Smooth muscle cell (in vitro differentiated cells): ENCODE measurements around the gene RUNX1. TPM values are rescaled to one million over a fixed set of nuclear protein-coding genes. Genes with fewer than 3 reads are reported as not detected.

ENCODE experiments used
- DNase-seq: peaks from one replicate; lab custom pipeline; 2025; ENCODE audit not compliant: unreplicated experiment; lab: John Stamatoyannopoulos, UW
- H2AFZ ChIP-seq: fragments of 200-600 bp; sonication (generic); 2 replicates; pipeline ENCODE4 v1.6.0; 2016; ENCODE audit warnings: antibody characterized with exemption, low read depth, mild to moderate bottlenecking
- H3F3A ChIP-seq: fragments of 200-600 bp; sonication (generic); 2 replicates; pipeline ENCODE4 v1.6.0; 2017; ENCODE audit warnings: antibody characterized with exemption, low read depth
- H3K27ac ChIP-seq: fragments of 200-600 bp; sonication (generic); 2 replicates; pipeline ENCODE4 v1.5.1; 2016; ENCODE audit warnings: low read depth, mild to moderate bottlenecking
- H3K27me3 ChIP-seq: fragments of 200-600 bp; sonication (generic); 2 replicates; pipeline ENCODE4 v1.6.1; 2016; ENCODE audit warnings: low read depth, mild to moderate bottlenecking
- H3K36me3 ChIP-seq: fragments of 200-600 bp; sonication (generic); 2 replicates; pipeline ENCODE4 v1.5.1; 2016; ENCODE audit warnings: low read depth
- H3K4me1 ChIP-seq: fragments of 200-600 bp; sonication (generic); 2 replicates; pipeline ENCODE4 v1.5.1; 2016; ENCODE audit warnings: low read depth
- H3K4me2 ChIP-seq: fragments of 200-600 bp; sonication (generic); 2 replicates; pipeline ENCODE4 v1.6.0; 2016; ENCODE audit warnings: mild to moderate bottlenecking
- H3K4me3 ChIP-seq: fragments of 200-600 bp; sonication (generic); 2 replicates; pipeline ENCODE4 v1.5.1; 2016; ENCODE audit warnings: mild to moderate bottlenecking
- H3K79me2 ChIP-seq: fragments of 200-600 bp; sonication (generic); 2 replicates; pipeline ENCODE4 v1.6.0; 2016; ENCODE audit warnings: low read depth, mild to moderate bottlenecking
- H3K9ac ChIP-seq: fragments of 200-600 bp; sonication (generic); 2 replicates; pipeline ENCODE4 v1.6.0; 2016; ENCODE audit warnings: low read depth
- H3K9me3 ChIP-seq: fragments of 200-600 bp; sonication (generic); replicated peaks from 2 replicates; pipeline ENCODE4 v1.5.1; 2016; ENCODE audit warnings: low read depth
- H4K20me1 ChIP-seq: fragments of 200-600 bp; sonication (generic); 2 replicates; pipeline ENCODE4 v1.6.0; 2016; ENCODE audit warnings: low read depth
- CTCF ChIP-seq: fragments of 200-600 bp; sonication (generic); IDR thresholded peaks from 2 replicates; pipeline ENCODE4 v1.5.1; 2017; ENCODE audit warnings: borderline replicate concordance, mild to moderate bottlenecking, antibody characterized with exemption; ENCODE audit not compliant: insufficient read depth, poor library complexity, severe bottlenecking
- WGBS: methylation state at CpG from one replicate; pipeline ENCODE4 v1.1.7; 2016; ENCODE audit warnings: low lambda C conversion rate; 5-methylcytosine and 5-hydroxymethylcytosine counted together
- polyA plus RNA-seq: library from polyadenylated mRNA; unstranded; fragments of >200 nt; fragmentation: Nextera tagmentation; extraction: Ambion mirVana; gene quantifications from 2 replicates; pipeline ENCODE4 v1.2.1, GENCODE V29; 2016
- total RNA-seq: library from RNA; depleted of rRNA; stranded (reverse); fragments of >200 nt; gene quantifications from 2 replicates; pipeline ENCODE4 v1.2.3, GENCODE V29; 2014

The RUNX1 gene
- total and polyA plus RNA-seq, 2 experiments from 2014 or later = 33.4 to 97.6 TPM

DNA sequence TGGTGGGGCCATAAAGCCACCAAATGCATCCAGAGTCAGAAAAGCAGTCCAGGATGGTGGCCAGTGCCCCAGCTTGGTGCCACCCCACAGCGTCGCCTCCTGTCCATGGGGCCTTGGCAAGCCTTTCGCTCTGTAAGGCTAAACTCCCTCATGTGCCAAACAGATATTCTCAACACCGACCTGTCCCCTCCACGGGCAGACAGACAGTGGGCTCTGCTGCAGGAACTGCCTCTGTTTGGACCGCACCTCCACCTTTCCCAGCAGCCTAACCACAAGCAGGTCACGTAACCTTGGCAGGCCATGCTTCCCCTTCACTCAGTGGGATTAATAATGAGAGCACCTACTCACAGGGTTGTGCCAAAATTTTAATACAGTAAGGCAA is 11.7 kb downstream of the RUNX1 start:
- no peak overlapping the region for H3K4me2 ChIP-seq
- H2AFZ ChIP-seq = no peak overlapping the region
- no peak overlapping the region for H3K9ac ChIP-seq
- WGBS = 97% methylated on average over 7 of the region's 7 CpGs
- H3K27me3 ChIP-seq = no peaks in the 10 kb centered on the region
- no peak overlapping the region for H3K27ac ChIP-seq
- no peaks in the 10 kb centered on the region for H3K9me3 ChIP-seq
- H3F3A ChIP-seq = no peaks in the 10 kb centered on the region
- no peak for DNase-seq
- H3K36me3 ChIP-seq = no peaks in the 10 kb centered on the region
- peaks cover 74% of the 10 kb centered on the region for H4K20me1 ChIP-seq
- no peaks in the 10 kb centered on the region for H3K4me1 ChIP-seq
- peaks cover 56% of the 10 kb centered on the region for H3K79me2 ChIP-seq
- no peak overlapping the region for H3K4me3 ChIP-seq
- TF ChIP-seq CTCF = no peak

GRCh38 chr21:35036465-35037383 is 12.4 kb downstream of the RUNX1 start:
- H3K79me2 ChIP-seq = peaks cover 58% of the 10 kb centered on the region
- no peak for DNase-seq
- no peak overlapping the region for H3K4me2 ChIP-seq
- H3K27me3 ChIP-seq = no peaks in the 10 kb centered on the region
- no peaks in the 10 kb centered on the region for H3K9me3 ChIP-seq
- no peak for TF ChIP-seq CTCF
- H3K4me3 ChIP-seq = no peak overlapping the region
- H3K27ac ChIP-seq = no peak overlapping the region
- H3K4me1 ChIP-seq = no peaks in the 10 kb centered on the region
- no peaks in the 10 kb centered on the region for H3K36me3 ChIP-seq
- H3K9ac ChIP-seq = no peak overlapping the region
- H3F3A ChIP-seq = no peaks in the 10 kb centered on the region
- 83% methylated on average over 11 of the region's 11 CpGs for WGBS
- H2AFZ ChIP-seq = no peak overlapping the region
- peaks cover 81% of the 10 kb centered on the region for H4K20me1 ChIP-seq

DNA sequence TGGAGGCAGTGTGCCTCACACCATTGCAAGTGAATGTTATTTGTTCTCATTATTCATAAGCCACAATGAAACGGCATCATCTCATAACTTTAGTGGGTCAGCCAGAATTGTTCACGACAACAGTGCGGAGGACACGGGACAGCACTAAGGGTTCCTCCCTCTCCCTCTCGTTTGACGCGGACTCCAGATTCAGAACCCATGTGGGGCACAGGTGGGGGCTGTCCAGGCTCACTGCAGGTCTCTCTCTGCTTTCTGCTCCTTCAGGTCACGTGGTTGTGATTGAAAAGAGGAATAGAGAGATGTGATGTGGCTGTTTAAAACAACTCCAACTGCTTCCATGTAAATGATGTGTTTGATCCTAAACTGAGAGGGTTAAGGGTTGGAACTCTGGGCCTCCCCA is 13.5 kb downstream of the RUNX1 start:
- H3K79me2 ChIP-seq = peaks cover 58% of the 10 kb centered on the region

More for the DNA sequence above, 13.5 kb downstream of the RUNX1 start:
- Histone ChIP-seq H2AFZ (no peak overlapping the region), H3K27me3 (no peaks in the 10 kb centered on the region), H3K36me3 (no peaks in the 10 kb centered on the region), H3K9me3 (no peaks in the 10 kb centered on the region), H3K4me2 (no peak overlapping the region), H3F3A (no peaks in the 10 kb centered on the region), H3K27ac (no peak overlapping the region), H3K9ac (no peak overlapping the region), H4K20me1 (peaks cover 85% of the 10 kb centered on the region), H3K4me3 (no peak overlapping the region), H3K4me1 (no peaks in the 10 kb centered on the region)
- 95% methylated on average over 8 of the region's 8 CpGs for WGBS
- TF ChIP-seq CTCF = no peak
- no peak for DNase-seq
